GM12801 (cell line): ENCODE results near the gene FAM120B.

Experiments used
- TF ChIP-seq, protein P1 (sequence below): IDR thresholded peaks from one replicate; pipeline ENCODE4 v1.5.1; 2011; ENCODE audit warnings: control low read depth; ENCODE audit not compliant: insufficient read length; ENCODE audit errors: extremely low read depth

FAM120B gene

DNA sequence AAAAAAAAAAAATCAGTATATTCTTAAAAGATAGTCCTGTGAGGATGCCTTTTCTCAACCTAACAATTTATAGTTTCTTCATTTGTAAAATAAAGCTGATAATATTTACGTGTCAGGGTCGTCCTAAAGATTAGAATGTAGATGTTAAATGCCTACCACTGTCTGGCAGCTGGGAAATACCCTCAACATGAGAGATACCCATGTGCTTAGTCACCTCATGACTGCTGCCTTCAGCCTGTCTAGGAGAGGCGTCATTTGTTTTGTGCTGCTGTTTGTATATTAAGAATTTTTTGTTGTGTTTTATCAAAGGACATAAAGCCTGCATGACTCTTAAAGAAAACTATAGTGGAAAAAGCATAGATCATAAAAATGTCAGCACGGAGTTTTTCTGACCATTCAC is 9.5 kb downstream of the FAM120B start:
- TF ChIP-seq, protein P1, sequence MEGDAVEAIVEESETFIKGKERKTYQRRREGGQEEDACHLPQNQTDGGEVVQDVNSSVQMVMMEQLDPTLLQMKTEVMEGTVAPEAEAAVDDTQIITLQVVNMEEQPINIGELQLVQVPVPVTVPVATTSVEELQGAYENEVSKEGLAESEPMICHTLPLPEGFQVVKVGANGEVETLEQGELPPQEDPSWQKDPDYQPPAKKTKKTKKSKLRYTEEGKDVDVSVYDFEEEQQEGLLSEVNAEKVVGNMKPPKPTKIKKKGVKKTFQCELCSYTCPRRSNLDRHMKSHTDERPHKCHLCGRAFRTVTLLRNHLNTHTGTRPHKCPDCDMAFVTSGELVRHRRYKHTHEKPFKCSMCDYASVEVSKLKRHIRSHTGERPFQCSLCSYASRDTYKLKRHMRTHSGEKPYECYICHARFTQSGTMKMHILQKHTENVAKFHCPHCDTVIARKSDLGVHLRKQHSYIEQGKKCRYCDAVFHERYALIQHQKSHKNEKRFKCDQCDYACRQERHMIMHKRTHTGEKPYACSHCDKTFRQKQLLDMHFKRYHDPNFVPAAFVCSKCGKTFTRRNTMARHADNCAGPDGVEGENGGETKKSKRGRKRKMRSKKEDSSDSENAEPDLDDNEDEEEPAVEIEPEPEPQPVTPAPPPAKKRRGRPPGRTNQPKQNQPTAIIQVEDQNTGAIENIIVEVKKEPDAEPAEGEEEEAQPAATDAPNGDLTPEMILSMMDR, result no peak

DNA sequence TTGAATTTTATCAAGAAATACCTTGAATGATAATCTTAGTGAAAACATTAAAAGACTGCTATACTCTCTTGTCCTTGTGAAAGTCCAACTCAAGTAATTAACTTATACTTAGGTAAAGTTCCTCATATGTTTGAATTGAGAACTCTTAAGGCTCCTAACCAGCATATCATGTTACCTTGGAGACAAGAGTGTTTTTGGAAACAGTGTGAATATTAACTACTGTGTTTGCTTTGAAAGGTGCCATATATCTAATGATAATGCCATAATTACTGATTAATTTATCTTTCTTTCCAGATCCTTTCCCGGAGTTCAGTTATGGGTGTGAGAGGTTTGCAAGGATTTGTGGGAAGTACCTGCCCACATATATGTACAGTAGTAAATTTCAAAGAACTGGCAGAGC is 10.5 kb downstream of the FAM120B start:
- TF ChIP-seq, protein P1, result no peak

DNA sequence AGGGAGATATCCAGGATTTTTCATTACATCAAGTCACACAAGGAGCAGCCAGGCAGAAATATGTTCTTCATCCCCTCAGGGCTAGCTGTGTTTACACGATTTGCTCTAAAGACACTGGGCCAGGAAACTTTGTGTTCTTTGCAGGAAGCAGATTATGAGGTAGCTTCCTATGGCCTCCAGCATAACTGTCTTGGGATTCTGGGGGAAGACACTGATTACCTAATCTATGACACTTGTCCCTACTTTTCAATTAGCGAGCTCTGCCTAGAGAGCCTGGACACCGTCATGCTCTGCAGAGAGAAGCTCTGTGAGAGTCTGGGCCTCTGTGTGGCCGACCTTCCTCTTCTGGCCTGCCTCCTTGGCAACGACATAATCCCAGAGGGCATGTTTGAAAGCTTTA is 11.2 kb downstream of the FAM120B start:
- TF ChIP-seq, protein P1, result no peak

DNA sequence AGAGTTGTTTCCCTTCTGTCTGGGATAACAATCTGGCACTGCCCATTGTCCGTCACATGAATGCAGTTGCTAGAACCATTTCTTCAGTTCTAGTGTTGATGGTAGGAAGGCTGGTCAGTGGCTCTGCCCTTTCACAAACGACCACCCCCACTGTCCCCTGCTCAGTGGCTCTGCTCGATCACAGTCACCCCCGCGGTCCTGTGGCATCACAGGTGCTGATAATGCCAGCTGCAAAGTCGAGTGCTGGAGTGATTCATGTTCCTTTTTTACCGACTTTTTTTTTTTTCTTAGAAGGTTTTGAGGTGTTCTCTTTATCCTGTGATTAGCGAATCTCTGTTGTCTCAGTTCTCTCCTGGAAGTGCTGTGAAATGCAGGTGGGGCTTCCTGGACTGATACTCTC is 22.8 kb downstream of the FAM120B start:
- TF ChIP-seq, protein P1, result no peak

DNA sequence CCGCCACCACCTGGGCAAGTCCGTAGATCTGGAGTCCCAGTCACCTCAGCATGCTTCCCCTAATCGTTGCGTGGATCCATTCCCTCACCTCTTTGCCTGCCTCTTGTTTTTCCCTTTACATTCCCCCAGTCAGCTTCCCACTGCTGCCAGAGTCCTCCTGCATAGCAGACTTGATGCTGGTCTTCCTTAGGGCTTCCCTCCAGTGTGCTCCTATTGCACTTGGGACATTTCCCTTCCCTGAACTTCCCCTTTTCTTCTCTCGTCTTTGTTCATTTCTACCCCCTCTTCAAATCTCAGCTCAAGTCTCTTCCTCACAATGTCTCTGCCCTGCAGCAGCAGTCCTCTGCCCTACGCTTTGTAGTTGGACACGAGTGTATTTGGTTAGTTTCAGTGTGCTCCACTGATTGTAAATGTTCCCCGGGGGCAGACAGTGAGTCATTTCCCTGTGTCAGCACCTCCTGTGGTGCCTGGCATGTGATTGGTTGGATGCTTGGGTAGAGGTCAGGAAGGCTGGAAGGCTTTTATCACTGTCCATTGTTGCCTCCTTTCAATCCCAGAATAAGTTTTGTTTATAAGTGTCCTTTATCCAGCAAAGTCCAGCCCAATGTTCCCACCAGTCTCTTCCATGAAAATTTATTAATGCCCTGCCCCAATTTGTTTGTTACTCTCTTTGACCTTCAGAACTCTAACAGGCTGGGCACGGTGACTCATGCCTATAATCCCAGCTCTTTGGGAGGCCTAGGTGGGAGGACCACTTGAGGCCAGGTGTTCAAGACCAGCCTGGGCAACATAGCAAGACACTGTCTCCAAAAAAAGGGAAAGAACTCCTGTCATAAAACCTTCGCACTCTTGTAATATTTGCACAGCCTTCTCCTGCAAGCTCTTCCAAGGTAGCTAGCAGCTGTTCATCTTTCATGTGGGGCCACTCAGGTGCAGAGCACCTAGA is 38.3 kb downstream of the FAM120B start:
- TF ChIP-seq, protein P1, result no peak

DNA sequence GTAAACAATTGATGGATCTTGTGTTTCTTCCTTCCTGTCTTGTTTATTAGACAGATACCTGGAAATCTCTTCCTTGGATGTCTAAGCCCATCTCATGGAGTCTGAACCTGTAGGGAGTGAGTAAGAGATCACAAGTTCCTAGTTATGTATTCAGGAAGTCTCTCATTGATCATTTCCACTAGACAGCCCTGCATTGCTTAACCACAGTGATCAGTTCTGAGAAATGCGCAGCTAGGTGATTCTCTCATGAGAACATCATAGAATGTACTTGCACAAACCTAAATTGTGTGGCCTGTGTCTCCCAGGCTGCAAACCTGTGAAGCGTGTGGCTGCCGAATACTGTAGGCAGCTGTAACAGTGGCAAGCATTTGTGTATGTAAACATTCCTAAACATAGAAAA is 39.1 kb downstream of the FAM120B start:
- TF ChIP-seq, protein P1, result no peak

DNA sequence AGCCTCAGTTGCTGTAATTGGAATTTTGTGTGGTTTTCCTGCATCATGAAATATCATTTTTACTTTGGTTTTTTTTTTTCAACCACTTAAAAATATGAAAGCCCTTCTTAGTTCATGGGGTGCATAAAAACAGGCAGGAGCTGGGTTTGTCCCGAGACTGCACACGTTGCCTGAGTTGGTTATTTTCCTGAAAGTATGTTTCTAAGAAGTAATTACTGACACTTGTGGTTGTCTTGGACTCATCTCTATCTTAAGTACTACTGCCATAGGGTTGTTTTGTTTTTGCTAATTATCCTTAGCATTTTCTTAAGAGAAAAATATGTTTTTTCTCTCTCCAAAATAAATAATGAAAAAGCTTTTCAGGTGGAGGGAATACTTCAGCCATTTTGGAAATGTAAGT is 40.1 kb downstream of the FAM120B start:
- TF ChIP-seq, protein P1, result no peak
